Vagina (tissue), 2 donors: Measurements from ENCODE around the gene SNRNP27.

ENCODE experiments used
- POLR2A ChIP-seq, 2 donors: fragments of 450-650 bp; IDR thresholded peaks; one replicate each; pipeline ENCODE4 v1.6.1; 2017; ENCODE audit warnings: antibody characterized with exemption in 2 of 2, mild to moderate bottlenecking in 2 of 2, moderate library complexity in 2 of 2
- TF ChIP-seq, protein P1 (sequence below), 3 experiments: fragments of 450-650 bp in 2 of 3; fragments of 200-600 bp in 1 of 3; sonication (generic) in 1 of 3; IDR thresholded peaks; one replicate each; pipeline ENCODE4 v1.5.1; 2017 to 2019; ENCODE audit warnings: antibody characterized with exemption in 3 of 3, mild to moderate bottlenecking in 2 of 3, moderate library complexity in 2 of 3

DNA sequence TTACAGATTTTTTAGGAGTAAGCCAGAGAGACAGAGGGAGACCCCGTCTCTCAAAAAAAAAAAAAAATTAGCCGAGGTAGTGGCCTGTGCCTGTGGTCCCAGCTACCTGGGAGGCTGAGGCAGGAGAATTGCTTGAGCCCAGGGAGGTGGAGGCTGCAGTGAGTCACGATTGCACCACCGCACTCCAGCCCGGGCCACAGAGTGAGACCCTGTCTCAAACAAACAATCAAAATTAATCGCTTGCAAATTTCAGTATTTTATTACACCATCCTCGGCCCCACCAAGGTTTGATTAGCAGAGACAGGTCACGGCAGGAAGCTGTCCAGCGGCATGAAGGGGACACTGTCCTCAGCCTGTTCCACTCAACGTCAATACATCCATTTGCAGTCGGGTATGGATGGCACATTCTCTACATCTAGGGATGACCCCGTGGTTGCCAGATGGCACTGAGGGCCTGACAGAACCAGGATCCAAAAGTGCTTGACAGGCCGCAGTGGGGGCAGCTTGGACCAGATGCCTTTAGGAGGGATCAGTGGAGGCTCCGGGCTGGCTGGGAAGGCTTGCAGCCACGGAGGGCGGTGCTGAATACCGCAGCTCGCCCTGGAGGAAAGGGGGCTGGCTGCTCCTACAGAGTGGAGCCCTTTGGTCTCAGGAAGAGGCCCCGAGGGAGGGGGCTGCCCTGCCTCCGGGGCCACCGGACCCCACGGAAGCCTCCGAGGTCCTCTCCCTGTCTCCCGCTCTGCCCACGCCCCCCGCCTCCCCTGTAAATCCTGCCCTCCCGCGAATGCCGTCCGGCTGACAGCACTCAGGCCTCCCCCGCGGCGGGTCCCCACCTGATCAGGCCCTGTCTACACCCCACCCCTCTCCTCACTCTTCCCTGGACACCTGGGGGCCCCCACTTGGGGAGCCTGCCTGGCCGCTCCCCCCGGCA, 54.5 kb downstream of the SNRNP27 start:
- TF ChIP-seq, protein P1, sequence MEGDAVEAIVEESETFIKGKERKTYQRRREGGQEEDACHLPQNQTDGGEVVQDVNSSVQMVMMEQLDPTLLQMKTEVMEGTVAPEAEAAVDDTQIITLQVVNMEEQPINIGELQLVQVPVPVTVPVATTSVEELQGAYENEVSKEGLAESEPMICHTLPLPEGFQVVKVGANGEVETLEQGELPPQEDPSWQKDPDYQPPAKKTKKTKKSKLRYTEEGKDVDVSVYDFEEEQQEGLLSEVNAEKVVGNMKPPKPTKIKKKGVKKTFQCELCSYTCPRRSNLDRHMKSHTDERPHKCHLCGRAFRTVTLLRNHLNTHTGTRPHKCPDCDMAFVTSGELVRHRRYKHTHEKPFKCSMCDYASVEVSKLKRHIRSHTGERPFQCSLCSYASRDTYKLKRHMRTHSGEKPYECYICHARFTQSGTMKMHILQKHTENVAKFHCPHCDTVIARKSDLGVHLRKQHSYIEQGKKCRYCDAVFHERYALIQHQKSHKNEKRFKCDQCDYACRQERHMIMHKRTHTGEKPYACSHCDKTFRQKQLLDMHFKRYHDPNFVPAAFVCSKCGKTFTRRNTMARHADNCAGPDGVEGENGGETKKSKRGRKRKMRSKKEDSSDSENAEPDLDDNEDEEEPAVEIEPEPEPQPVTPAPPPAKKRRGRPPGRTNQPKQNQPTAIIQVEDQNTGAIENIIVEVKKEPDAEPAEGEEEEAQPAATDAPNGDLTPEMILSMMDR (IDR thresholded peaks at IDR 0.05), result no peak
- TF ChIP-seq POLR2A (IDR thresholded peaks at IDR 0.05), result no peak
